ENCODE results near the gene SCD5.

DNA sequence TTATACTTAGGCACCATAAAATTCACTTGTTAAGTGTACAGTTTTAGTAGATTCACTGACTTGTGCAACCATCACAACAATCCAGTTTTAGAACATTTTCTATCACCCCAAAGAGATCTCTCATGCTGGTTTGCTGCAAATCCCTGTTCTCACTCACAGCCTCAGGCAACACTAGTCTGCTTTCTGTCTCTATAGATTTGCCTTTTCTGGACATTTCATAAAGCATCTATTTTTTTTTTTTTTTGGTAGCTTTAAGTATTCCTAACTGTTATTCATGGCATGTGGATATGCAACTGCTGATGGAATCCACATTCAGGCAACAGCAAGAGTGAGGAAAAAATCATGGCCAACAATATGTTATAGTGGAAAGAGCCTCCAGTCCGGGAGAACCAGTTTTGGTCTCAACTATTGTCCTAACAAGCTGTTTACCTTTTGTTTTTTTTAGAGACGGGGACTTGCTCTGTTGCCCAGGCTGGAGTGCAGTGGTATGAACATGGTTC lies 209.8 kb downstream of the SCD5 start:
- TF ChIP-seq POLR2AphosphoS2 (IDR thresholded peaks at IDR 0.05; ENCODE audit: low read depth, low read length) (no peak), RFX5 (IDR thresholded peaks at IDR 0.05; ENCODE audit: low read depth, low read length) (no peak), NPAS2 (CRISPR knock-in tag; IDR thresholded peaks at IDR 0.05; ENCODE audit: borderline replicate concordance) (no peak), TAF1 (CRISPR knock-in tag; IDR thresholded peaks at IDR 0.05) (no peak), GABPA (IDR thresholded peaks at IDR 0.05; ENCODE audit: low read depth, low read length) (no peak), GABPA (CRISPR knock-in tag; IDR thresholded peaks at IDR 0.05; ENCODE audit: low read depth) (no peak), BCL6 (CRISPR knock-in tag; IDR thresholded peaks at IDR 0.05) (no peak), TCF12 (IDR thresholded peaks at IDR 0.05) (no peak), TCF12 (CRISPR knock-in tag; IDR thresholded peaks at IDR 0.05) (no peak), JUND (CRISPR knock-in tag; IDR thresholded peaks at IDR 0.05) (no peak), TBP (CRISPR knock-in tag; IDR thresholded peaks at IDR 0.05) (no peak), BRCA1 (CRISPR knock-in tag; IDR thresholded peaks at IDR 0.05) (no peak), HDAC1 (CRISPR knock-in tag; IDR thresholded peaks at IDR 0.05) (no peak), JARID2 (CRISPR knock-in tag; IDR thresholded peaks at IDR 0.05; ENCODE audit: insufficient replicate concordance) (no peak), ZFP37 (CRISPR knock-in tag; IDR thresholded peaks at IDR 0.05; ENCODE audit: borderline replicate concordance) (no peak)
- TF ChIP-seq, protein P1, sequence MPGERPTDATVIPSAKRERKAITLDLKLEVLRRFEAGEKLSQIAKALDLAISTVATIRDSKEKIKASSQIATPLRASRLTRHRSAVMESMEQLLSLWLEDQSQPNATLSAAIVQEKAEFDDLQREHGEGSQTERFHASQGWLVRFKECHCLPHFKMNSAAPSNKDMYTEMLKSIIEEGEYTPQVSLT (CRISPR knock-in tag; IDR thresholded peaks at IDR 0.05; ENCODE audit: borderline replicate concordance, low read depth) = no peak
